CD4-positive, alpha-beta T cell treated with Interferon gamma for 1 hour (primary cell): Measurements from ENCODE around the gene ACBD5.
"Not testable (repeated sequence)": the region's sequence is repeated elsewhere in the genome, so short reads cannot be mapped to it uniquely, and the experiment has no call there.

Source experiments
- DNase-seq: peaks from one replicate; pipeline ENCODE4 v3.0.0-alpha.2; 2020

The ACBD5 gene

GRCh38 chr10:27237531-27237930 lies 3.1 kb downstream of the ACBD5 start:
- DNase-seq, result not testable (repeated sequence)

GRCh38 chr10:27236589-27237128 lies 3.9 kb downstream of the ACBD5 start:
- not testable (repeated sequence) for DNase-seq

- no peak for DNase-seq
Observed at GRCh38 chr10:27235706-27236105, 4.9 kb downstream of the ACBD5 start.

GRCh38 chr10:27230022-27230421 lies 10.6 kb downstream of the ACBD5 start:
- DNase-seq, result no peak

- no peak for DNase-seq
Observed at GRCh38 chr10:27225642-27226257, 14.8 kb downstream of the ACBD5 start.

- peak; percentile 14 for DNase-seq
Observed at GRCh38 chr10:27225011-27225590, 15.5 kb downstream of the ACBD5 start.

GRCh38 chr10:27223964-27224363 lies 16.6 kb downstream of the ACBD5 start:
- DNase-seq, result peak; percentile 40

GRCh38 chr10:27207350-27207749 lies 33.2 kb downstream of the ACBD5 start:
- no peak for DNase-seq

- DNase-seq, result no peak
Observed at GRCh38 chr10:27203806-27204205, 36.8 kb downstream of the ACBD5 start.

- DNase-seq, result no peak
Observed at GRCh38 chr10:27197980-27198620, 42.5 kb downstream of the ACBD5 start.

- DNase-seq, result no peak
Observed at GRCh38 chr10:27192284-27192683, 48.3 kb downstream of the ACBD5 start.

GRCh38 chr10:27190508-27190907 lies 50.1 kb downstream of the ACBD5 start:
- DNase-seq, result no peak

- DNase-seq, result no peak
Observed at GRCh38 chr10:27188897-27189296, 51.7 kb downstream of the ACBD5 start.

- no peak for DNase-seq
Observed at GRCh38 chr10:27188259-27188658, 52.3 kb downstream of the ACBD5 start.

GRCh38 chr10:27169849-27170248 lies 70.7 kb downstream of the ACBD5 start:
- no peak for DNase-seq

- no peak for DNase-seq
Observed at GRCh38 chr10:27158421-27158820, 82.2 kb downstream of the ACBD5 start.

- DNase-seq, result no peak
Observed at GRCh38 chr10:27157150-27157549, 83.4 kb downstream of the ACBD5 start.

- DNase-seq, result not testable (repeated sequence)
Observed at GRCh38 chr10:27156566-27156965, 84.0 kb downstream of the ACBD5 start.

GRCh38 chr10:27155066-27155754 lies 85.4 kb downstream of the ACBD5 start, which contains the start of gene MASTL:
Gene MASTL (plus strand): TSS chr10:27155352. CDS start chr10:27155427, 75 bp downstream.
- DNase-seq, result peak; percentile 96

- DNase-seq, result no peak
Observed at GRCh38 chr10:27153845-27154193, 86.8 kb downstream of the ACBD5 start.

- no peak for DNase-seq
Observed at GRCh38 chr10:27153329-27153728, 87.3 kb downstream of the ACBD5 start.

- DNase-seq, result no peak
Observed at GRCh38 chr10:27152687-27153086, 87.9 kb downstream of the ACBD5 start.

- no peak for DNase-seq
Observed at GRCh38 chr10:27150261-27150660, 90.3 kb downstream of the ACBD5 start.

GRCh38 chr10:27147701-27148100 lies 92.9 kb downstream of the ACBD5 start:
- no peak for DNase-seq
